ENCODE measurements around the gene CDC42BPG.

The CDC42BPG gene

GRCh38 chr11:64844330-64845128, at the start of gene CDC42BPG:
TSS of gene CDC42BPG (minus strand) at chr11:64844653. CDS start at chr11:64844569, 84 bp downstream.
- peak; percentile 8 for DNase-seq

DNA sequence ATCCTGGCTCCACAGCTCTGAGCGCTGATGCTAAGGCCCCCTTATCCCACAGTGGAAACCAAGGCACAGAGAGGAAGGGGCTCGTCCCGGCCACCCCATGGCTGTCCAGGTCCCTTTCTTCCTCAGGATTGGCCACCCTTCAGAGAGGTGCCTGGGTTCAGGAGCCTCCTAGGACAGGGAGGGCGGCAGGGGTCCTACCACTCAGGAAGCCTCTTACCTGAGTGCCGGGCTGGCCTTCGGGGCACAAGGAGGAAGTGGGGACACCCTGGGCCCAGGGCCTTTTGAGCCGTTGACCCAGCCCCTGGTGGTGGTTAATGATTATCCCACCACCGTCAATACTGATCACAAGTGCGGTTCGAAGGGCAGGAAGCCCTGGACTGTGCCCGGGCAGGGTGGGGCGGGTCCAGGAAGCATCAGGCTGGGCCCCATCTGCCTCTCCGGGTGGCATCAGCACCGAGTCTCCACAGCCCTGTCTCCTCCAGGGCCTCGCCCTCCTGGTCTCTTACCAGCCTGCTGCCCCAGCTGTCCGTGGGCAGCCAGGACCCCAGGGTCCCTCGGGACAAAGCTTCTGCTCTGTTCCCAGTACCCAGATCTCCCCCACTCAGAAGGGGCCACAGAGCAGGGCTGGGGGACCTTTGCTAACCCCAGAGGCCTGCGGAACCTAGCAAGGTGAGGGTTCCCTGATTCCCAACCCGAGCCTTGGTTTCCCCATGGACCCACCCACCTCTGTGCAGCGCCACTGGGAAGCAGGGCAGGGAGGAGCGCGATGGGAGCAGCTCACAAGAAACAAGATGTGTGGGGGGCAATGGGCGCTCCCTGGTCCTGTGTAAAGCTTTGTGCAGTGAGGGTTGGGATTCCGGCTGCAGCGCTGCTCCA, 49.0 kb upstream of the CDC42BPG start:
- no peak for DNase-seq

GRCh38 chr11:64892838-64893193, 48.4 kb upstream of the CDC42BPG start:
- DNase-seq: no peak

DNA sequence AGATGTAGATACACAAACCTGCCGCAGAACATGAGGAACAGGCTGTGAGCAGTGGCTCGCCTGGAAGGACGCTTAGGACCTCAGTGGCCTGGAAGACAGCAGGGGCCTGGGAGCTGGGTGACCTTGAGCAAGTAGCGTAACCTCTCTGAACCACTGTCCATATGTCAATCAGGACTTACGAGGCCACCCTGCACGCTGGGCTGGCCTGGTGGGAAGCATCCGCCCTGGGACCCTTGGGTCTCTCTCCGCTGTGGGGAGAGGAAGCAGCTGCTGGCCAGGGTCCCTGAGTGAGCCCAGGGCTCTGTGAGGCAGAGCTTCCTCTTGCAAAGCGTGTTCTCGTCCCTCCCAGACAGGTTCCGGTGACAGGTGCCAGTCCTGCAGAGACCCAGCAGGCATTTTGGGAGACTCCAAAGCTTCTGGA, 48.0 kb upstream of the CDC42BPG start:
- no peak for DNase-seq

DNA sequence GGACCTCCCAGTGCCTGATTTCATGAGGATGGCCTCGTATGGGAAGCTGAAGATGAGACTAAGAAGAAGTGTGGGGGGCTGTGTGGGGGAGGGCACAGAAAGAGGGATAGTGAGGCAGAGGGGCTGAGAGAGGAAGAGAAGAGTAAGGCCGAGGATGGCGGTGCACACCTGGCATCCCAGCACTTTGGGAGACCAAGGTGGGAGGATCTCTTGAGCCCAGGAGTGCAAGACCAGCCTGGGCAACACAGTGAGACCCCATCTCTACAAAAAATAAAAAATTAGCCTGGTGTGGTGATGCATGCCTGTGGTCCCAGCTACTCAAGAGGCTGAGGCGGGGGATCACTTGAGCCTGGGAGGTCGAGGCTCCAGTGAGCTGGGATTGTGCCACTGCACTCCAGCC, 47.4 kb upstream of the CDC42BPG start:
- no peak for DNase-seq

DNA sequence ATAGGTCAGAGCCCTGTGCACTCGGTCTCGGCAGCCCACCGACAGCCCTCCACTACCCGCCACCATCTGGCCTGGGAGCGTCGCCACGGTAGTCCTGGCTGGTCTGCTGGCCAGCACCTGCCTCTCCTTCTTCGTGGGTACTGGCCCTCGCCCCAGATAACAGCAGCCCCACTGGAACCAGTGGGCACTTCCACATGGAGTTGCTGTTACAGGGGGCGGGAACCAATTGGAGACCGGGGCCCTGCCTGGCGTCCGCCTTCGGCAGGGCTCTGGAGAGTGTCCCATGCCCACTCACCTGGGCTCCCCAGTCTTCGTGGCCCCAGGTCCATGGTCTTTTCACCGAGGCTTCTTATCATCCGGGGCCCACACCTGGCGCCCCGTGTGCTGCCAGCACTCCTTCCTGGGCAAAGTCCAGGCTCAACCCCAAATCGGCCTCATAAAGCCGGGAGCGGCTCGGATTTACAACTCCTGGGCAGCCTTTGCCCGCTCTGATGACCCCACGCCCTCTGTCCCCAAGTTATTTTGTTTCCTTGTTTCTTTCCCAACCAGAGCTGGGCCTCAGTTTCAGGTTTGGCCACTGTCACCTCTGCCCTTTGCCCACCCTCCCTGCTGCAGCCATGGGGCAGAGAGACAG, 46.9 kb upstream of the CDC42BPG start:
- no peak for DNase-seq

DNA sequence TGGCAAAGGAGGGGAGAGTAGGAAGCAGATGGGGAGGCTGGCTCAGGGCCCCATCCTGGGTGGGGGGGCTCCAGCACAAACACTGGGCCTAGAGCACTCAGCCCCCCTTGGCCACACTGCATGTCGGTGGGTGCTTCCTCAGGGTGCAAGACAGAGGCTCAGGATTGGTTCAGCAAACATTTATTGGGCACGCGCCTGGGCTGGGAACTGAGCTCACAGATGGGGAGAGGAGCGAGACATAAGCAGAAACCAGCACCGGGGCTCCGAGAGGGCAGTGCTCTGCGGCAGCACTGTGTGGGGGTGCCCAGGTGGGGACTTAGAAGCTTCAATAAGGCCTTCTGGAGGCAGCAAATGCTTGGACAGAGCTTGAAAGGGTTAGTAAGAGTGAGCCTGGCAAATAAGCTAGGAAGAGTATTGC, 46.1 kb upstream of the CDC42BPG start:
- no peak for DNase-seq

DNA sequence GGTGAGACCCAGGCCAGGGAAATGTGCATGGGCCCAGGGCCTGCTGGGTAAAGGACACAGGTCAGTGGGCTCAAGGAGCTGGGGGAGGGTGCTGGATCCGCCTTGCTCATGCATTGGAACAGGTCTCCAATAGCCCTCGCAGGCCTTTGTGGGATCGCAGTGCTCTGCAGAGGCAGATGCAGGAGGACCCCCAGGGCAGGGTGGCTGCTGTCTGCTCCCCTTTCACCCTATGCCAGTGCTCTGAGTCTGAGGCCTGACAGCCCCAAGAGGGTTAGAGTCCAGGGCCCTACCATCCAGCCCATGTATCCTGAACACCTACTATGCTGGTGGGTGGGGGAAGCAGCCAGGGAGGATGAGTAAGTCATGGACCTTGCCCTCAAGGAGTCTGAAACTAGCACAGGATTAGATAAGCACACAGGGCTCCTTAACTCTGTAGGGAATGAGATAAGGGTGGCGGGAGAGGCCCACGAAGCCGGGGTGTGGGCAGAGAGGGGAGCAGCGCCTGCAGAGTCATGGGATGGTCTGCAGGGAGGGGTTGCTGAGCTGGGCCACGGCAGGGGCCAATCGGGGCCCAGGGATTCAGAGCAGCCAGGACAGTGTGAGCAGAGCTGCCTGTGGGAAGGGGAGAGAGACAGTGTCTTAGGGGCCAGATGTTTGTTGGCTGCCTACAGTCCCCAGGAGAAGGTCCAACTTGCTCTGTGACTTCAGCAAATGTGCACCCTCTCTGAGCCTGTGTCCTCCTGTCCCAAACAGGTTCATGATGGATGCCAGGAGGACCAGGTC, 44.5 kb upstream of the CDC42BPG start:
- no peak for DNase-seq

DNA sequence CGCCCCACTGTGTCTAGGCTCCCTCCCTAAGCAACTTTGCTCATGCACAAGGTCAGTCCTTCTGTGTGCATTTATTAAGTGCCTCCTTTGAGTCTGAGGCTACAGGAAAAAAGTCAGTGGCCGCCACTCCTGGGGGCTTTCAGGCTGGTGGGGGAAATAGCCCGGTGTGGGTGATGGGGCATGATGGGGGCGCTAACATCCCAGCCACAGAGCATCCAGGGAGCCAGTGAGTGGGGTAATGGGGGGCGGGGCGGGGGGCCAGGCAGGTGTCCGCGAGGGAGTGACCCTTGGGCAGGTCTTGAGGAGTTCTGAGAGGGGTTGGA, 43.9 kb upstream of the CDC42BPG start:
- DNase-seq: no peak

GRCh38 chr11:64887757-64888405, 43.4 kb upstream of the CDC42BPG start:
- peak; percentile 71 for DNase-seq

- DNase-seq: no peak
Observed at GRCh38 chr11:64887234-64887756, 42.8 kb upstream of the CDC42BPG start.

GRCh38 chr11:64885367-64886286, 41.2 kb upstream of the CDC42BPG start:
- DNase-seq: peak; percentile 38

DNA sequence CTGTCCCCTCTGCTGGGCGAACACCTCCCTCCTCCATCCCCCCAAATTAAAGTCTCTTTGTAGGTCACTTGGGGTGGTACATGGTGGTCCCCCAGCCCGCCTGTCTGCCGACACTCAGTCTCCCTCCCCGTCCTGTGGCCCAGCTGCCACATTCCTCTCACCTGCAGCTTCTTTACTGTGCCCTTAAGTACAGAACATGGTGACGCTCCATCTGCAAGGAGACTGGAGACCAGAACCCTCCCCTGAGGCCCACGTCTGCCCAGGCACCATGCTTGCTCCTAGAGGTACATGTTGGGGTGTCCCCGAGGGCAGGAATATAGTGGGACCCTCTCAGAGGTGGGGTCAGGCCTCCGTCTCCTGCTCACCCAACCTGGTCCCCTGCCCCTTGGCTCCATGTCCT, 39.6 kb upstream of the CDC42BPG start:
- DNase-seq: no peak

- no peak for DNase-seq
Observed at GRCh38 chr11:64883575-64883974, 39.1 kb upstream of the CDC42BPG start.

- no peak for DNase-seq
Observed at GRCh38 chr11:64882243-64882642, 37.8 kb upstream of the CDC42BPG start.

GRCh38 chr11:64881476-64881875, 37.0 kb upstream of the CDC42BPG start:
- DNase-seq: no peak

- DNase-seq: no peak
Observed at GRCh38 chr11:64880240-64881001, 36.0 kb upstream of the CDC42BPG start.

DNA sequence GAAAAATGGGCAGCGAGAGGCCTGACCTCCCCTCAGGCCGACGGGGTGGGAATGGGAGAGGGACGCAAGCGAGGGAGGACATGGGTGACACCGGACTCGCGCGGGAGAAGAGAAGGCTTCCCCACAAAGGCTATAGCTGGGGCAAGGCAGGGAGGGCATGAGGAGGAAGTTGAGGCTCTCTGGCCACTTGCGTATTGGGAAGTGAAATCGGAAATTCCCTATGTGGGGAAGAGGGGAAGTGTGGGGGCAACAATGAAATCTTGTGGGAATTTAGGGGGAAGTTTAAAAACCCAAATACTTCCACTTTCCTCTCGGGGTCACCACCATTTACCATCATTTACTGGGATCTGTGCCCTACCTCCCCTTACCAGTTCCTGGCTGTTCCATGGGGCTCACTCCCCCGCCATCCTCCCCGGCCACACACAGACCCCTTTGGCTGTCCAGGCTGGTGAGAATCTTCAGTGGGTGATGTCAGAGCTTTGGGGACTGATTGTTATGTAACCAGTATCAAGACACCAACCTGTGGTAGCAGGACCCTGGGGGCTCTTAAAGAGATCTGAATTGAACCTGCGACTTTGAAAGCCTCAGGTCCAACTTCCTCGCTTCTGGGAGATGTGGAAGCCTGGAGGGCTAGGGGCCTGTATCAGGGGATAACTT, 34.9 kb upstream of the CDC42BPG start:
- no peak for DNase-seq

DNA sequence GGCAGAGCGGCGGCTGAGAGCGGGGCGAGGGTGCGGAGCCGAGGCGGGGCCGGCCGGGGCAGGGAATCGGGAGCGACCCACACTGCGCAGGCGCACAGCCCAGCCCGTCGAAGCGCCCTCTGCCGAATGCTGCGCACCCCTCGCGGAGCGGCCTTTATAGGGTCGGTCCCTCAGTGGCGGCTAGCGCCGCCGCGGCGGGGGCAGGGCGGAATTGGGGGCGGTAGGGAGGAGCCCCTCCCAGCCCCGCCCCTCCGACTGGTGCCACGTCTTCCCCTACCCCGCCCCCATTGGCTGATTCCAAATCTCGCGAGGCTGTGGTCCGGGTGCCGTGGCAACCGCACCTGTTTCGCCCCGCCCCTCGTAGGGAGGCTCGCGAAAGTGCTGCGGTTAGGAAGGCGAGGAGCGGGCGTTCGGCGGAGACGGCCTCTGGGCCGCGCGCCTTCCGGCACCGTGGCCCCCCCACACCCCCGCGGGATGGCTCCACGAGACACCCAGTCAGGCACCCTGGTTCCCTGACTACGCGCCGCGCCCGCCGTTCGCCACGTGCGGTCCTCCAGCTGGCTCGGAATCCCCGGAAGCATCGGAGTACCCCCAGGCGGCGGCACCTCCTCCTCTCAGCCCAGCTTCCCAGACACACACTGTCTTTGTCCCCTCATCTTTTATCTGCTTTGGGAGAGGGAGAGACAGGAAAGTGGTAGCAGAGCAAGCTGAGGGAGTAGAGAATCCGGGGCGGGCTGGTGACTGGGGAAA, 34.2 kb upstream of the CDC42BPG start, which contains the start of gene EHD1:
Gene EHD1, minus strand, starts transcription at position 128 of the 750 bp plus-strand sequence. CDS start 157 bp downstream, outside the sequence.
- DNase-seq: peak; percentile 96

All from kidney glomerular epithelial cell (primary cell).